Muscle layer of duodenum (tissue), 2 donors: Measurements from ENCODE around the gene RIMBP2.

Experiments used
- H3K27ac ChIP-seq: one replicate; pipeline ENCODE4 v1.7.0; 2013; ENCODE audit warnings: mild to moderate bottlenecking, low read length
- H3K27me3 ChIP-seq: one replicate; pipeline ENCODE4 v1.7.0; 2013; ENCODE audit warnings: low read depth, mild to moderate bottlenecking, control low read depth, low read length
- H3K36me3 ChIP-seq, 2 donors: one replicate each; pipeline ENCODE4 v1.7.0; 2013; ENCODE audit warnings: low read length in 2 of 2, control low read depth in 1 of 2, mild to moderate bottlenecking in 1 of 2; ENCODE audit not compliant: insufficient read depth in 2 of 2, control insufficient read depth in 1 of 2
- H3K4me1 ChIP-seq, 2 donors: one replicate each; pipeline ENCODE4 v1.7.0; 2013; ENCODE audit warnings: low read length in 2 of 2, mild to moderate bottlenecking in 2 of 2, control low read depth in 1 of 2, moderate library complexity in 1 of 2; ENCODE audit not compliant: insufficient read depth in 2 of 2, control insufficient read depth in 1 of 2
- H3K4me3 ChIP-seq, 2 donors: one replicate each; pipeline ENCODE4 v1.7.0; 2013; ENCODE audit warnings: low read length in 2 of 2, low read depth in 1 of 2, mild to moderate bottlenecking in 1 of 2
- H3K9me3 ChIP-seq, 2 donors: one replicate each; pipeline ENCODE4 v1.7.0; 2013; ENCODE audit warnings: low read length in 2 of 2, control low read depth in 1 of 2, mild to moderate bottlenecking in 1 of 2; ENCODE audit not compliant: control insufficient read depth in 1 of 2
- donor health status: healthy.

RIMBP2 gene

DNA sequence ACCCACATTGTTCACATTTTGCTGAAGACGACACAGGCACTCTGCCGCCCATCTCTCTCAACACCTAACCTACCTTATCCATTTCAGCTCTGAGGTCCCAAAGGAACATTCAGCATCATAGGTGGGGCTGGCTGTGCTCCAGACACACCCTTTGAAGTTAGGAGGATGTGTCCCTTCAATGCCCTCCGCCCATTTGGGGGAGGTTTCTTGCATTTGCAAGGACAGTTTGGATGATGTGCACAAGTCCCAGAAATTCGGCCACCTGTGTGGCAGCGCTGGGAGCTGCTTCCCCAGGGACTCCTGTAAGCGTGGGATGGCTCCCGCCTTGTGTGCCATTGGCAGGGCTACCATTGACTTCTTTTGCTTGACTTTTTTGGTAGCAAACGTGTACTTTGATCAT lies 113.8 kb downstream of the RIMBP2 start:
- no peaks in the 10 kb centered on the region for H3K4me1 ChIP-seq
- H3K9me3 ChIP-seq: peaks cover 0 to 5% of the 10 kb centered on the region in 2 donors

DNA sequence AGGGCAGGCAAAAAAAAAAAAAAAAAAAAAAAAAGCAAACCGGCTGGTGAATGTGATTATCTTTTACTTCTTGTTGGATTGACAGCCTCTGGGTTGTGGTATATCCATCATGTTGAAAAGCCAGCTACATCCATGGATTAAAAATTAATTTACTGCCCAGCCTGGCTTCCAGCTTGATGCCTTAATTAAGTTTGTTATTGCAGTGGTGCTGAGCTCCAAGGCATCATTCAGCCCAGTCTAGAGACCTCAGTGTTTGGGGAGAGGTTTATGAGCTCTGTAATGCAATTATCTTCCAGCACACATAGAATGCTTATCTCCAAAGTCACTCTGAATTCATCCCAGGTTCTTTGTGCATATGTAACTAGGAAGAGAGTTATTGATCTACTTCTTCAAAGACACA lies 114.8 kb downstream of the RIMBP2 start:
- H3K27ac ChIP-seq: no peak overlapping the region
- no peak overlapping the region for H3K4me3 ChIP-seq
- H3K4me1 ChIP-seq: no peaks in the 10 kb centered on the region
- H3K27me3 ChIP-seq: no peaks in the 10 kb centered on the region
- H3K36me3 ChIP-seq: no peaks in the 10 kb centered on the region
- H3K9me3 ChIP-seq: peaks cover 2 to 5% of the 10 kb centered on the region in 2 donors

More for the DNA sequence above, 113.8 kb downstream of the RIMBP2 start:
- no peaks in the 10 kb centered on the region for H3K36me3 ChIP-seq
- no peak overlapping the region for H3K4me3 ChIP-seq
- no peak overlapping the region for H3K27ac ChIP-seq
- H3K27me3 ChIP-seq: no peaks in the 10 kb centered on the region

DNA sequence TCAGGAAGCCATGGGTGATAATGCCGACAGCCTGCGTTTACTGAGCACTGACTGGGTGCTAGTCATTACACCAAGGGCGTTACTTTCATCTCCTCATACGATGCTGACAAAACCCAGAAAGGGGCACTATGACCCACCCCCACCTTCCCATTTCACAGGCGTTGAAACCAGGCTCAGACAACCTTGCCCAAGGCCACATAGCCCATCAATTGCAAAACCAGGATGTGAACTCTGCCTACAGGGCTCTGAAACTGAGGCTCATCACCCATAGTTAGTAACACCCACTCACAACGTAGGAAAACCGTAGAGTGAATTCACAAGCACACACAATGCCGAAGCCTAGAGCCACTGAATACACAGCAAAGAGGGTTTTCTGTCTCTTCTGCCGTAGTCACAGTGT lies 119.9 kb downstream of the RIMBP2 start:
- no peak overlapping the region for H3K27ac ChIP-seq
- H3K4me1 ChIP-seq: no peaks in the 10 kb centered on the region
- H3K27me3 ChIP-seq: no peaks in the 10 kb centered on the region
- H3K36me3 ChIP-seq: no peaks in the 10 kb centered on the region
- no peak overlapping the region for H3K4me3 ChIP-seq
- peaks cover 4 to 11% of the 10 kb centered on the region in 2 donors for H3K9me3 ChIP-seq

DNA sequence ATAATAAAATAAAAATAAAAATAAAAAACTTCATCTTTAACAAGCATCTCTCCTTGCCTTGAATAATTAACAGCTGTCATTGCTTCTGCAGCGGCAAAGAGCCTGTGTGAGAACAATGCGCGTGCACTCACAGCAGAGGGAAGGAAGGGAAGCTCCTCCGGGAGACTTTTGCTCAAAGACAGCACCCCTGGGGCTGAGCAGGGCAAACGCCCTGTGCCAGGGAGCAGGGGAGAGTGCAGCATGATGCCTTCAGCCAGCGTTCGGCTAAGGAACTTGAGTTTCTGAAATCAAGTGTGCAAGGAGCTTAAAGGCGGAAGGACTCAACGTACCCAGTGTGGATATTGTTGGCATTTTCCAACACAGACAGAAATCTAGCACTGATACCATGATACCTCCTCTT lies 120.5 kb downstream of the RIMBP2 start:
- Histone ChIP-seq H3K27ac (no peak overlapping the region), H3K36me3 (no peaks in the 10 kb centered on the region), H3K4me1 (no peaks in the 10 kb centered on the region), H3K27me3 (no peaks in the 10 kb centered on the region), H3K4me3 (no peak overlapping the region), H3K9me3 (peaks cover 4 to 11% of the 10 kb centered on the region in 2 donors)

DNA sequence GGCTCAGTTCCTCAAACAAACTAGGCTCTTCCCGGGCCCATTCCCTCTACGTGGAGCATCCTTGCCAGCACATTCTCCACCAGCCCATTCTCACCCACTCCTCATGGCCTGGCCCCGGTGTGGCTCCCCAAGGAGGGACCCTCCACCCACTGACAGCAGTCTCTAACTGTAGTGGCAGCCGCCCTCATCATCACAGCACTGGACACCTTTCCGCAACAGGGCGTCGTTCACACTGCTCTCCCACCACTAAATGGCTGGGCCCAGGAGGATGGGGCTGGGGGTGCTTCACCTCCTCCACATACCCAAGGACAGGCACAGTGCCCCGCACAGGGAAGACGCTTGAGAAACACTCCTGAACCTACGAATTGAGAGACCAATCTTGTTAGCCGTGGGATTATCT lies 123.0 kb downstream of the RIMBP2 start:
- no peak overlapping the region for H3K4me3 ChIP-seq
- no peak overlapping the region for H3K27ac ChIP-seq
- H3K36me3 ChIP-seq: no peaks in the 10 kb centered on the region
- H3K4me1 ChIP-seq: no peaks in the 10 kb centered on the region
- H3K27me3 ChIP-seq: no peaks in the 10 kb centered on the region
- H3K9me3 ChIP-seq: peaks cover 4 to 11% of the 10 kb centered on the region in 2 donors

DNA sequence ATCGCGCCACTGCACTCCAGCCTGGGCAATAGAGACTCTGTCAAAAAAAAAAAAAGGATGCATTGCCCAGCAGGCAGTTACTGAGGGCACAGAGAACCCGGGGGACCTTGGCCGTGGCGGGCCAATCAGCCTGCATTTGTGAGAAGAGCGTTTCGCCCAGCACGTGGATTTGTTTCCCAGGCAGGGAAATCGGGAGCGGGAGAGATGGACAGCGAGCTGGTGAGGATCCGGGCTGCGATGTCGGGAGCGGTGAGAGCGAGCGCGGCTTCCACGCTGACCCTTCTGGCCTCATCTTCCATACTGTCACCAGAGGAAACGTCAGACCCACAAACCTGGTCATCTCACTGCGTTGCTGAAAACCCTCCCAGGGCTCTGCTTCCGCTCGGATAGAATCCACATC lies 123.5 kb downstream of the RIMBP2 start:
- Histone ChIP-seq H3K4me1 (no peaks in the 10 kb centered on the region), H3K27me3 (no peaks in the 10 kb centered on the region), H3K4me3 (no peak overlapping the region), H3K9me3 (peaks cover 4 to 14% of the 10 kb centered on the region in 2 donors), H3K27ac (no peak overlapping the region), H3K36me3 (no peaks in the 10 kb centered on the region)

DNA sequence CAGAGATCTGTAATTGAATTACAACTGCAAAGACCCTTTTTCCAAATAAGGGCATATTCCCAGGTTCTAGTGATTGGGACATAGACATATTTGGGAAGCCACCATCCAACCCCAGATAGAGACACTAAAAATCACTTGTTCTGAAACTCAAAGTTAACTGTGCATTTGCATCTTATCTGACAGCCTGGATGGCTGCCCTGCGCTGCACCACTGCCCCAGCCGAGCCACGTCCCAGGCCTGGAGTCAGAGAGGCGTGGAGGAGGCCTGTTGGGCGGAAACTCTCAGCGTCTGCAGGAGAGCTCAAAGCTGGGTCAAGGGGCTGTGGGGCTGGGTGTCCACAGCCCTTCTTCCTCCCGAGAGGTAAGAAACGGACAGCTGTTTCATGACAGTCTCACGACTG lies 124.4 kb downstream of the RIMBP2 start:
- Histone ChIP-seq H3K9me3 (peaks cover 4 to 10% of the 10 kb centered on the region in 2 donors), H3K4me3 (no peak overlapping the region), H3K27ac (no peak overlapping the region), H3K36me3 (no peaks in the 10 kb centered on the region), H3K4me1 (no peaks in the 10 kb centered on the region), H3K27me3 (no peaks in the 10 kb centered on the region)

DNA sequence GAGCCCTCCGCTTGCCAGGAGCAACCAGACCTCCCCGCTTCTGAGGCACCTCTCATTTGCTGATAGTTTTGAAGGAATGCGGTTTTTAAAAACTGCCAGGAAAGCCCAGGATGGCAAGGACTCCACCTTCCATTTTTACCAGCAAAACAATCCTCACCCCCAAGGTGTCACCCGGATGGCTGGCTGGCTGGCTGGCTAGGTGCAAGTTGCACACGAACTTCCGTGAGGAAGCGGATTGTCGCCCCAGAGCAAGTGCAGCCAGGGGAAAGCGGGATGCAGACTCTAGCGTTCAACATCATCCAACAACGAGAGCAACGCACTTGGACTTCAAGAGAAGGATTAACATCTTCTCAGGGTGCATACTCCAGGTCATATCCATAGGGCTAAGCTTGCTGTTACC lies 125.4 kb downstream of the RIMBP2 start:
- no peak overlapping the region for H3K4me3 ChIP-seq
- no peaks in the 10 kb centered on the region for H3K4me1 ChIP-seq
- H3K36me3 ChIP-seq: no peaks in the 10 kb centered on the region
- H3K27me3 ChIP-seq: no peaks in the 10 kb centered on the region
- H3K9me3 ChIP-seq: peaks cover 0 to 5% of the 10 kb centered on the region in 2 donors
- no peak overlapping the region for H3K27ac ChIP-seq

DNA sequence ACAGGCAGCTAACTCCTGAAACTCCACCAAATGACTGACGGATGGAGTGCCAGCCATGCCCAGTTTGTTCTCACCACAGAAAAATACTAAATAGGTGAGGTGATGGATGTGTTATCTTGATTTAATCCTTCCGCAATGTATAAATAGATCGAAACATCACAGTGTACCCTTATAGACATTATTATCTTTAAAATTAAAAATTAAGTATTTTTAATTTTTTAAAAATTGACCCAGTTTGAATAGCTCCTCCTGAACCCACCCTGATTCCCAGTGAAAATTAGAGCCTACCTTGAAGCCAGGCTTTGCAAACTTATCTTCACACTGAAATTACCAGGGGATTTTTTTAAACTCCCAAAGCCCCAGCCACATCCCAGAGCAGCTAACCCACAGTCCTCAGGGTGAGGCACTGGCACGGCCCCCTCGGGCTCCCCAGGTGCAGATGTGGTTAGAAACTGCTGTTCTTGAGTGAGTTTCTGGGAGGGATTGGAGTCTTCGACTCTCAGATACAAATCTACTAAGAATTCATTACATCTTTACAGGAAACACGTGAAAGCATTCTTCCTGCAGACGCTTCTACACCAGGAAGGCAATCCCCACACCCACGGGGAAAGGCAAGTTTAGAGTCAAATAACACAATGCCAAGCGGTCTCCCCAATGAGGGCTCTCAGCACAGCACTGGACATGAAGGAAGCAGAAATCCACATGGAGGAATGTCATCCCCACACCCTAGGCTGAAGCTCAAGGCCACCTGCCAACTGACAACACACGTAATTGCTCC lies 126.4 kb downstream of the RIMBP2 start:
- Histone ChIP-seq H3K36me3 (no peaks in the 10 kb centered on the region), H3K27ac (no peak overlapping the region), H3K9me3 (peaks cover 0 to 4% of the 10 kb centered on the region in 2 donors), H3K4me1 (no peaks in the 10 kb centered on the region), H3K4me3 (no peak overlapping the region), H3K27me3 (no peaks in the 10 kb centered on the region)

DNA sequence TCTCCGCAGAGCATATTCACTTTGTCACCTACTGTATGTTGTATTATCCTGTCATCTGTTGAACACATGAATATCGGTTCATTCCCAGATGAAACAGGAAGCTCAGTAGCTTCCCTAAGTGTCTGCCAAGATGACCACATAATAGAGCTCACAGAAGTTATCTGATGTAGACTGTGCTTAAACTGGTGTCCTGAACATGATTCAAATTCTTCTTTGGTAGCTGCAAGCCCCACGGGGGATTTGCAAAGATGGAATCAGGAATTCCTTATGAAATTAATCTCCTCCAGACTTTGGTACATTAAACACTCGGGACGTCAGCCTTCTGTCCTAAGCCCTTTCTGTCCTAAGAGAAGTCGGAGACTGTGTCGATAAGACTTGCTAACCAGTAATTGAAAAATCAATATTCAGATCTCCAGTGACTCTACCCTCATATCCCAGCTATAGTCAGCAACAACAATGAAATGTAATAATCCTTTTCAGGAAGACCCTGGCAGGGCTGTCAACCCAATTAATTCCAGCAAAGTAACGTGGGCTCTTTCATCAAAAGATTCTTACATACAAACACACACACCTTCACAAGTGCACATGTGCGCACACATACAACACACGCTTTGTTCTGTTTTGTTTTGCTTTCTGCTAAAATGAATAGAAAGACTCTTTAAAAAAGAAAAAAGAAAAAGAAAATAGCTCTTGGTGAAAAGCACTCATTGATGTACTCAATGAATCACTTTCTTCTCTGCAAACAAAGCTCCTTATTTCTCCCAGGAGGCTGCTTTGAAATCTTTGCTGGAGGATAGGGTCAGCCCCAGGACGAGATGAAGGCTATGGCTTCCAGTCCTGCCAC lies 127.2 kb downstream of the RIMBP2 start:
- no peaks in the 10 kb centered on the region for H3K36me3 ChIP-seq
- no peaks in the 10 kb centered on the region for H3K27me3 ChIP-seq
- H3K4me1 ChIP-seq: no peaks in the 10 kb centered on the region
- no peak overlapping the region for H3K4me3 ChIP-seq
- peaks cover 0 to 4% of the 10 kb centered on the region in 2 donors for H3K9me3 ChIP-seq
- no peak overlapping the region for H3K27ac ChIP-seq

DNA sequence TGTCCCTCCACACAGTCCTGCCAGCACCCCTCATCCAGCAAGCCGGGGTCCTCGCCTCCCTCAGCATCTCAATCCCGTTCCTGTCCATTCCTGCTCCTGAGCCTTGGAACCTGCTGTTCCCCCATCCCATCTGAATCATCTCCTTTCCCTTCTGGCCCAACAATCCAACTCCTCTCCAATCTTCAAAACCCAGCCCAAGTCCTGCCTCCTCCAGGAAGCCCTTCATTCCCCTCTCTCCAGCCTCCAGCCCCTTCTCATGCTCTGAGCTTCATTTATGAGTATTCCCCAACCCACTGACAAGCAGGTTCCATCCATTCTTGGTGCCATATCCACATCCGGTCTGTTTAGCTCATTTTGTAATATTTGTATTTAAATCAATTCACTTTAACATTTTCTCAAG lies 128.1 kb downstream of the RIMBP2 start:
- peaks cover 0 to 4% of the 10 kb centered on the region in 2 donors for H3K9me3 ChIP-seq

More for the DNA sequence above, 128.1 kb downstream of the RIMBP2 start:
- Histone ChIP-seq H3K4me1 (no peaks in the 10 kb centered on the region), H3K4me3 (no peak overlapping the region), H3K27ac (no peak overlapping the region), H3K36me3 (no peaks in the 10 kb centered on the region), H3K27me3 (no peaks in the 10 kb centered on the region)
